Activated T-cell treated with anti-CD3 and anti-CD28 coated beads, Interleukin-2, amount 50 U/mL, for 48 hours (primary cell): ENCODE results near the gene SIT1.
"Not testable (repeated sequence)": the region's sequence is repeated elsewhere in the genome, so short reads cannot be mapped to it uniquely, and the experiment has no call there.

Experiments used
- DNase-seq, 2 experiments: peaks; one replicate each; pipeline ENCODE4 v3.0.0-alpha.2; 2020

The SIT1 gene

GRCh38 chr9:35636135-35636876 lies 14.4 kb downstream of the SIT1 start:
- no peak for DNase-seq

DNA sequence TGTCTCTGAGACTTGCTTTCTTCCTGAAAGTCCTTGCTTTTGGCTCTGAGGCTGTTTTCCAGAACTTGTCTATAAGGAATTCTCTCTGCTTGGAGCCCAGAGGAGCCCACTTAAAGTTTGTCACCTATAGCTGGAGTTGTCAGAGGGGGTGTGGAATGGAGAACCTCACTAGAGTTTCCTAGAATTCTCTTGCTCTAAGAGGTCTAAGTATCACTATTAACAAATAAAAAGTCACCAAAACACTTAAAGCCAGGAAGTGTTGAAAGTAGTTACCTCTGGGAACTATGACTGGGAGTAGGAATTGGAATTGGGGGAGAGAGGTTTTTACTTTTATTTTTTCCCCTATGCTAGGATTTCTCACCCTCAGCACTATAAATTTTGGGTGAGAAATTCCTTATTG lies 15.0 kb downstream of the SIT1 start:
- no peak for DNase-seq

GRCh38 chr9:35629597-35629996 lies 21.1 kb downstream of the SIT1 start:
- DNase-seq = no peak

GRCh38 chr9:35628389-35628991 lies 22.2 kb downstream of the SIT1 start:
- no peak for DNase-seq

DNA sequence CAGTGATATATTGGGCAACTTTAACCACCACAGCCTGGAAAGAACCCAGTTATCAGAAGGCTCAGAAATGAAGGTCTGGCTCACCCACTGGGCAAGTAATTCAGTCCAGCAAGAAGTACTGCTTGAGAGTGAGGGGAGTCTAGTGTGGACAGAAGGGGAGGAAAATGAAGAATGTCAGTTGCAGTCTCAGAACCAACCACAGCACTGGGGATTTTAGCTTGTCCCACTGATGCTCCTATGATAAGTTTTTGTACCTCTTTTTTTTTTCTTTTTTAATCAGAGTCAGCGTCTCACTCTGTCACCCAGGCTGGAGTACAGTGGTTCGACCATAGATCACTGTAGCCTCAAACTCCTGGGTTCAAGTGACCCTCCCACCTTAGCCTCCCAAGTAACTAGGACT lies 23.2 kb downstream of the SIT1 start:
- no peak for DNase-seq

GRCh38 chr9:35619800-35620158 lies 31.0 kb downstream of the SIT1 start:
- DNase-seq = peak; percentile 41 to 57

GRCh38 chr9:35618854-35619799 lies 31.6 kb downstream of the SIT1 start:
- DNase-seq = peak; percentile 68 to 72

GRCh38 chr9:35618325-35618727 lies 32.4 kb downstream of the SIT1 start, which contains the start of gene CD72:
Gene CD72 (minus strand): TSS chr9:35618413. CDS start chr9:35618303, 110 bp downstream.
- DNase-seq = no peak

GRCh38 chr9:35617548-35617947 lies 33.2 kb downstream of the SIT1 start:
- no peak for DNase-seq

DNA sequence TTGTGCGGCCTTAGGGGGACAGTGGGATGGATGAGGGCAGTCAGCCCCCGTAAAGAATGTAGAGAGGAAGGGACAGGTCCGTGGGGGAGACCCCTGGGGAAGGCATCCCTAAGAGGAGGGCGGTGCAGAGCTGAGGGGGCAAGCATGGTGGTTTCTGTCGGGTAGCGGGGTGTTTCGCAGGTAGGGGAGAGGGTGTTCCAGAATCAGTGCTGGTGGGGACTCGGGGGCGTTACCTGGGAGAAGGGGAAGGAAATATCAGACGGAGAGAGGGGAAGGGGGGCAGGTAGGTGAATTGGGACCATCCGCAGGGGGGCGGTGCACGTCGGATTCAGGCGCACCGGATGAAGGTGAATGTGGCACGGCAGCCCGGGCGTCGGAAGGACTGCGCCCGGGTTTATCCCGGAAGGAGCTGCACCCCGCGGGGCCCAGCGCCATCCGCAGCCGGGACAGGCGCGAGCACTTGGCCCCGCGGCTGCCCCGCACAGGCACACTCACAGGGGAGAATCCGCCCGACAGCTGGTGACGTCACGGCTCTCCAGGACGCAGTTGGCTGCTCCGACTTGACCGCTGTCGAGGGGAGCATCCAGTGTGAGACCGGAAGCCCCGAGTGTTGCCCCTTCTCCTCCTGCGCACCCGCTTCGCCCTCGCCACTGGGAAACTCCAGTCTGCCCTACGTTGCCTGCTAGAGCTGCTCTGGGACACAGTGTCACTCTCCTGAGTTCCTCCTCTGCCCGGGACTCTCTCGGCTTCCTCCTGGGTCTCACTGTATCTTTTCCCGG lies 33.9 kb downstream of the SIT1 start:
- DNase-seq = peak; percentile 77 to 80

DNA sequence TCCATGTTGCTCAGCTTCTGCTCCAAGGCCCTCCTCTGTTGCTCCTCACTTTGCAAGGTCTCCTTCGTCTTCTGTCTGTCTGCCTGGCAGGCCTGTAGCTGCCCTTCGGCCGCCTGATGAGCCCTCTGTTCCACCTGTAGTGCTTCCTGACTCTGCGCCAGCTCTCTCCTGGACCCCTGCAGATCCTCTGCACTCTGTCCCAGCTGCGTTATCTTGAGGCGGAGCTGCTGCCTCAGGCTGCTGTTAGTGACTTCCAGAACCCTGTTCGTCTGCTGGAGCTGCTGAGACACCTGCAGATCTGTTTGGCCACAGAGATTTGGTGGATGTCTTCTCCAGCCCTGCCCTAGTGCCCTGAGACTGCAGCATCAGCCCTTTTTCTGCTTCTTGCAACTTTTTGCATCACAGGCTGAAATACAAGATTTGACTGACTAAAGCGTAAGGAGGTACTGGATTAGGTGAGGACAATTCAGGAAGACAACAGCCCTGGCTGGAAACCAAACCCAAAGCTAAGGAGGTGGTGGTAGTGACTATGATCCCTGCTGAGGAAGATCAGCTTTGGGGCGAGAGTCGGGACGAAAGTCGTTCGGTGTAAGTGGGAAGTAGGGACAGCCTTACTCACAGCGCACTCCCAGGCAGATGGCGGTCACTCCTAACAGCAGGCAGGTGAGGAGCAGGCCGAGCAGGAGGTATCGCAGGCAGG lies 34.6 kb downstream of the SIT1 start:
- no peak for DNase-seq

- DNase-seq = no peak
These were observed 37.9 kb downstream of the SIT1 start for GRCh38 chr9:35612843-35613242.

DNA sequence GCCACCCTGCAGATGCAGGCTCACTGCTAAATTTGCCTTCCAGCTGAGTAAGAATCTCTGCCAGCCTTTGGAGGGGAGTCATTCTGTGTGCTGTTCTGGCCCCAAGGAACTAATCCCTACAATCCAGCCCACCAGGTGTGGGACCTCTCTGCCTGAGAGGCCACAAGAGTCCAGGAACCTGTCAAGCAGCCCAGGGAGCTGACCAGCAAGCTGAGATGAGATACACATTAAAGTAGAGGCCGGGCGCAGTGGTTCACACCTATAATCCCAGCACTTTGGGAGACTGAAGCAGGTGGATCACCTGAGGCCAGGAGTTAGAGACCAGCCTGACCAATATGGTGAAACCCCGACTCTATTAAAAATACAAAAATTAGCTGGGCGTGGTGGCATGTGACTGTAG lies 38.7 kb downstream of the SIT1 start:
- not testable (repeated sequence) for DNase-seq

- DNase-seq = peak; percentile 59 to 67
These were observed 39.4 kb downstream of the SIT1 start for GRCh38 chr9:35611230-35611797.

- DNase-seq = no peak
These were observed 40.9 kb downstream of the SIT1 start for GRCh38 chr9:35609820-35610163.

DNA sequence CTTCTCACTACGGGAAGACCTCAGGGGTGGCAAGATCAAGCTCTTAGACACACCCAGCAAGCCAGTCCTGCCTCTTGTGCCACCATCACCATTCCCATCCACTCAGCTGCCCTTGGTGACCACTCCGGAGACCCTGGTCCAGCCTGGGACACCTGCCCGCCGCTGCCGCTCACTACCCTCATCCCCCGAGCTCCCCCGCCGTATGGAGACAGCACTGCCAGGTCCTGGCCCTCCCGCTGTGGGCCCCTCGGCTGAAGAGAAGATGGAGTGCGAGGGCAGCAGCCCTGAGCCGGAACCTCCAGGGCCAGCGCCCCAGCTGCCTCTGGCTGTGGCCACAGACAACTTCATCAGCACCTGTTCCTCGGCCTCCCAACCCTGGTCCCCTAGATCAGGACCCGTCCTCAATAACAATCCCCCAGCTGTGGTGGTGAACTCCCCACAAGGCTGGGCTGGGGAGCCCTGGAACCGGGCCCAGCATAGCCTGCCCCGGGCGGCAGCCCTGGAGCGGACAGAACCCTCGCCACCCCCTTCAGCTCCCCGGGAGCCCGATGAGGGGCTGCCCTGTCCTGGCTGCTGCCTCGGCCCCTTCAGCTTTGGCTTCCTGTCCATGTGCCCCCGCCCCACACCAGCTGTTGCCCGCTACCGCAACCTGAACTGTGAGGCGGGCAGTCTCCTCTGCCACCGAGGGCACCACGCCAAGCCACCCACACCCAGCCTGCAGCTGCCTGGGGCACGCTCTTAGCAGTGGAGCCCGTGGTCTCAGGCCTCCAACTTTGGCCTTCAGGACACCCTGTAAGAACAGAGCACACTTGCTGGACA lies 41.5 kb downstream of the SIT1 start:
- DNase-seq = no peak

DNA sequence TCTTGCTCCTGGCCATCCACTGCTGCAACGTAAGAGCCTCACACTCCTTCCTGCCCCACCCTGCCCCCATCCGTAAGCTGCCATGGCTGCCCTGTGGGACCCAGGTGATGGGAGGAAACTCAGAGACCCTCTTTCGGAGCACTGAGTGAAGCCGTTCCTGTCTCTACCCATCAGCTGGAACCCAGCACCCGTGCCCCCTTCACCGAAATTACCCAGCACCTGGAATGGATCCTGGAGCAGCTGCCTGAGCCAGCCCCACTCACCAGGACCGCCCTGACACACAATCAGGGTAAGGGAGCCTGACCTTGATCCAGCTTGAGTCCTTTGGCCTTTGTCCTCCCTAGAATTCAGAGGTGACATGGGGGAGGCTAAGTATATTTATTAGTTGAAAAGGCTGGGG lies 42.5 kb downstream of the SIT1 start:
- no peak for DNase-seq

GRCh38 chr9:35606726-35607125 lies 44.0 kb downstream of the SIT1 start:
- no peak for DNase-seq

- DNase-seq = no peak
These were observed 44.6 kb downstream of the SIT1 start for GRCh38 chr9:35606138-35606504.

- peak; percentile 47 to 59 for DNase-seq
These were observed 45.2 kb downstream of the SIT1 start for GRCh38 chr9:35605351-35606137.
